Naive thymus-derived CD4-positive, alpha-beta T cell (primary cell): Measurements from ENCODE around the gene CDC14C. TPM values are rescaled to one million over a fixed set of nuclear protein-coding genes. Genes with fewer than 3 reads are reported as not detected.
"Not testable (repeated sequence)": the region's sequence is repeated elsewhere in the genome, so short reads cannot be mapped to it uniquely, and the experiment has no call there.

Source experiments
- ATAC-seq: fragments of 150-1000 bp; cut with Tn5 transposase; 2 replicates; pipeline ENCODE4 v1.10.0; 2021; ENCODE audit warnings: mild to moderate bottlenecking, moderate library complexity
- CTCF ChIA-PET: fragments of 350-600 bp; sonication (Branson Sonifier 250); formaldehyde crosslinking; loops from one replicate; lab custom pipeline; 2021; ENCODE audit warnings: antibody characterized with exemption; lab: Charles Lee
- POLR2A ChIA-PET: fragments of 350-600 bp; sonication (Branson Sonifier 250); formaldehyde crosslinking; loops from one replicate; lab custom pipeline; 2021; ENCODE audit warnings: antibody characterized with exemption, inconsistent platforms; lab: Charles Lee
- DNase-seq, 9 donors: peaks; one replicate each; pipeline versions ENCODE4 v3.0.0 to v3.0.0-alpha.2; 2020 to 2022; ENCODE audit warnings: mixed read lengths in 1 of 9
- H3K27ac ChIP-seq: one replicate; pipeline ENCODE4 v1.7.0; 2013; ENCODE audit warnings: mild to moderate bottlenecking, low read depth, low read length, moderate library complexity
- H3K27me3 ChIP-seq, 2 donors: one replicate each; pipeline ENCODE4 v1.7.0; 2013; ENCODE audit warnings: low read length in 2 of 2, mild to moderate bottlenecking in 2 of 2, moderate library complexity in 2 of 2; ENCODE audit not compliant: control insufficient read depth in 2 of 2, insufficient read depth in 2 of 2
- H3K36me3 ChIP-seq, 3 experiments: 1 replicate in 2 of 3; 2 replicates in 1 of 3; pipeline ENCODE4 v1.7.0; 2013; ENCODE audit warnings: low read length in 3 of 3, mild to moderate bottlenecking in 3 of 3, moderate library complexity in 1 of 3; ENCODE audit not compliant: insufficient read depth in 3 of 3, control insufficient read depth in 2 of 3
- H3K4me1 ChIP-seq, 2 donors: one replicate each; pipeline ENCODE4 v1.7.0; 2013; ENCODE audit warnings: low read length in 2 of 2, mild to moderate bottlenecking in 2 of 2, moderate library complexity in 1 of 2; ENCODE audit not compliant: control insufficient read depth in 2 of 2, insufficient read depth in 2 of 2
- H3K4me3 ChIP-seq: 2 replicates; pipeline ENCODE4 v1.7.0; 2013; ENCODE audit warnings: mild to moderate bottlenecking, low read length
- H3K9me3 ChIP-seq, 3 experiments: 1 replicate in 2 of 3; 2 replicates in 1 of 3; pipeline ENCODE4 v1.7.0; 2013; ENCODE audit warnings: low read length in 3 of 3; ENCODE audit not compliant: control insufficient read depth in 2 of 3
- H3K27ac Mint-ChIP-seq, 9 donors: one replicate each; pipeline ENCODE4 v1.8.0; 2020 to 2022; ENCODE audit warnings: mixed read lengths in 9 of 9, mild to moderate bottlenecking in 8 of 9, moderate library complexity in 5 of 9, inconsistent platforms in 2 of 9
- H3K27me3 Mint-ChIP-seq, 5 donors: one replicate each; pipeline ENCODE4 v1.8.0; 2021 to 2022; ENCODE audit warnings: mixed read lengths in 5 of 5, mild to moderate bottlenecking in 1 of 5
- H3K36me3 Mint-ChIP-seq, 5 donors: one replicate each; pipeline ENCODE4 v1.8.0; 2020 to 2022; ENCODE audit warnings: mixed read lengths in 5 of 5, mild to moderate bottlenecking in 3 of 5, inconsistent platforms in 1 of 5
- H3K4me1 Mint-ChIP-seq, 7 donors: one replicate each; pipeline ENCODE4 v1.8.0; 2020 to 2022; ENCODE audit warnings: mixed read lengths in 7 of 7, mild to moderate bottlenecking in 3 of 7, inconsistent platforms in 1 of 7
- H3K4me3 Mint-ChIP-seq, 10 donors: one replicate each; pipeline ENCODE4 v1.8.0; 2020 to 2022; ENCODE audit warnings: mild to moderate bottlenecking in 10 of 10, mixed read lengths in 10 of 10, moderate library complexity in 6 of 10, inconsistent platforms in 2 of 10
- H3K9me3 Mint-ChIP-seq, 11 donors: one replicate each; pipeline ENCODE4 v1.8.0; 2020 to 2022; ENCODE audit warnings: mixed read lengths in 11 of 11, mild to moderate bottlenecking in 4 of 11, inconsistent platforms in 1 of 11, moderate library complexity in 1 of 11
- intact Hi-C, 2 donors: fragments of 100-400 bp; cut with micrococcal nuclease; formaldehyde crosslinking; loops; one replicate each; pipeline ENCODE4 v1.15.1; 2023
- polyA plus RNA-seq, 2 donors: library from polyadenylated mRNA; unstranded; fragments of 300-500 nt; fragmentation: Illumina TruSeq; gene quantifications; one replicate each; pipeline ENCODE4 v1.2.3, GENCODE V29; 2021
- total RNA-seq, 6 experiments: library from RNA in 5 of 6; stranded (reverse) in 5 of 6; gene quantifications; 1 replicate in 5 of 6; 2 replicates in 1 of 6; pipeline ENCODE4 v1.2.3 and lab custom pipeline; 2021 to 2026

Gene CDC14C
- total and polyA plus RNA-seq, 7 experiments from 2014 or later, result not detected

- Mint-ChIP-seq H3K4me3 (no peak overlapping the region), H3K36me3 (no peaks in the 10 kb centered on the region), H3K27me3 (no peaks in the 10 kb centered on the region), H3K27ac (no peak overlapping the region), H3K9me3 (peaks cover 0 to 25% (median 5%) of the 10 kb centered on the region in 11 donors), H3K4me1 (no peaks in the 10 kb centered on the region)
- ChIA-PET POLR2A (no interaction called here), CTCF (no interaction called here)
- Histone ChIP-seq H3K4me3 (no peak overlapping the region), H3K4me1 (no peaks in the 10 kb centered on the region), H3K27me3 (no peaks in the 10 kb centered on the region), H3K27ac (no peak overlapping the region), H3K36me3 (no peaks in the 10 kb centered on the region), H3K9me3 (no peaks in the 10 kb centered on the region)
- intact Hi-C loops, result no loop called here
- DNase-seq (no peak), ATAC-seq (no peak)
Measured at GRCh38 chr7:48901966-48902365, 22.4 kb upstream of the CDC14C start.

DNA sequence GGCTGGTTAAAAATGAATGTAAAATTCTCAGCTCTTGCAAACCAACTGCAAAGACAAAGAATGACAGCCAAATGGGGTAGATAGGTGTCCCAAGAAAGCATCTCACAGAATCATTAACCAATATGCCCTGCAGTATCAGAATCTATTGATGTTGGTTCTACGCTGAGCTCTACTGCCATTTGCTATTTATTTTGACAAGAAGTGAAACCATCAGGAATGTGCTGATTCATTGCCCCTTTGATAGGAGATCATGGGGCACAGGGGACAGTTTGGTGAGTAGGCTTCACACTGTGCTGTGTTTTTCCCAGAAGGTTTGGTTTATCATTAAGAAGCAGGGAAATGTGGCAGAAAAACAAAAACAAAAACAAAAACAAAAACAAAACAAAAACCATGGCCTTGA is 19.4 kb upstream of the CDC14C start:
- no peak overlapping the region for H3K27ac Mint-ChIP-seq
- ATAC-seq (no peak), DNase-seq (no peak)
- ChIA-PET CTCF (no interaction called here), POLR2A (no interaction called here)
- no peaks in the 10 kb centered on the region for H3K4me1 Mint-ChIP-seq
- Histone ChIP-seq H3K36me3 (no peaks in the 10 kb centered on the region), H3K4me3 (no peak overlapping the region), H3K9me3 (no peaks in the 10 kb centered on the region), H3K27ac (no peak overlapping the region), H3K4me1 (no peaks in the 10 kb centered on the region), H3K27me3 (no peaks in the 10 kb centered on the region)
- H3K27me3 Mint-ChIP-seq, result no peaks in the 10 kb centered on the region
- no peak overlapping the region for H3K4me3 Mint-ChIP-seq
- H3K9me3 Mint-ChIP-seq, result peaks cover 0 to 28% (median 9%) of the 10 kb centered on the region in 11 donors
- intact Hi-C loops, result no loop called here
- H3K36me3 Mint-ChIP-seq, result no peaks in the 10 kb centered on the region

DNA sequence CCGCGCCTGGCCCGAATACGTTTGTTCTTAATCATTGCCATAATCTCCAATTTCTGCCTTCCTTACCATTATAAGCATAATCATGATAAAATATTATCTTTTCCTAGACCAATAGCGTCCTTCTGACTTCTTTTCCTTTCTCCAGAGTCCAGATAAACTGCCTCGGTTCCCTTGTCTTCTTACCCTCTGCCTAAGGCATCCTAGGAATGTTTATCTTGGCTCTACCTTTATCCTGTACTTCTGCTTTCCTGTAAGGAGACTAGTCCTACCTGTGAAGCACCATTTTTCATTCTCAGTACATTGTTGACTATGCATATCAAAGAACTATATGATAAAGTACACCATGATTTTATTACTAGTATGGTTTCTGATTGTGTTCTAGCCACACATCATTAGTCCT is 18.7 kb upstream of the CDC14C start:
- ATAC-seq, H3K36me3 Mint-ChIP-seq, H3K4me3 ChIP-seq, H3K27ac Mint-ChIP-seq, POLR2A ChIA-PET, intact Hi-C loops, H3K36me3 ChIP-seq, H3K9me3 ChIP-seq, H3K4me3 Mint-ChIP-seq, H3K27me3 Mint-ChIP-seq, H3K27me3 ChIP-seq, DNase-seq, H3K4me1 ChIP-seq, CTCF ChIA-PET, H3K27ac ChIP-seq, H3K4me1 Mint-ChIP-seq: not testable (repeated sequence)
- peaks cover 0 to 23% (median 11%) of the 10 kb centered on the region in 11 donors for H3K9me3 Mint-ChIP-seq

GRCh38 chr7:48909887-48910286 is 14.5 kb upstream of the CDC14C start:
- H3K4me1 Mint-ChIP-seq, ATAC-seq, DNase-seq, H3K27ac Mint-ChIP-seq, H3K36me3 ChIP-seq, CTCF ChIA-PET, H3K4me3 Mint-ChIP-seq, H3K4me1 ChIP-seq, H3K9me3 ChIP-seq, H3K27ac ChIP-seq, H3K27me3 Mint-ChIP-seq, H3K36me3 Mint-ChIP-seq, H3K4me3 ChIP-seq, POLR2A ChIA-PET, H3K27me3 ChIP-seq, intact Hi-C loops: not testable (repeated sequence)
- peaks cover 0 to 45% (median 17%) of the 10 kb centered on the region in 11 donors for H3K9me3 Mint-ChIP-seq

GRCh38 chr7:48931481-48931880 is 7.1 kb downstream of the CDC14C start:
- DNase-seq (no peak), ATAC-seq (no peak)
- no peaks in the 10 kb centered on the region for H3K27me3 ChIP-seq
- H3K9me3 Mint-ChIP-seq, result peaks cover 0 to 11% (median 0%) of the 10 kb centered on the region in 11 donors
- H3K27ac Mint-ChIP-seq, result no peak overlapping the region
- H3K27me3 Mint-ChIP-seq, result no peaks in the 10 kb centered on the region
- H3K4me3 ChIP-seq, result no peak overlapping the region
- H3K9me3 ChIP-seq, result no peaks in the 10 kb centered on the region
- CTCF ChIA-PET, result no interaction called here
- H3K27ac ChIP-seq, result no peak overlapping the region
- no peaks in the 10 kb centered on the region for H3K36me3 ChIP-seq
- no peaks in the 10 kb centered on the region for H3K36me3 Mint-ChIP-seq
- no peaks in the 10 kb centered on the region for H3K4me1 ChIP-seq
- intact Hi-C loops, result no loop called here
- POLR2A ChIA-PET, result no interaction called here
- H3K4me1 Mint-ChIP-seq, result no peaks in the 10 kb centered on the region
- no peak overlapping the region for H3K4me3 Mint-ChIP-seq

DNA sequence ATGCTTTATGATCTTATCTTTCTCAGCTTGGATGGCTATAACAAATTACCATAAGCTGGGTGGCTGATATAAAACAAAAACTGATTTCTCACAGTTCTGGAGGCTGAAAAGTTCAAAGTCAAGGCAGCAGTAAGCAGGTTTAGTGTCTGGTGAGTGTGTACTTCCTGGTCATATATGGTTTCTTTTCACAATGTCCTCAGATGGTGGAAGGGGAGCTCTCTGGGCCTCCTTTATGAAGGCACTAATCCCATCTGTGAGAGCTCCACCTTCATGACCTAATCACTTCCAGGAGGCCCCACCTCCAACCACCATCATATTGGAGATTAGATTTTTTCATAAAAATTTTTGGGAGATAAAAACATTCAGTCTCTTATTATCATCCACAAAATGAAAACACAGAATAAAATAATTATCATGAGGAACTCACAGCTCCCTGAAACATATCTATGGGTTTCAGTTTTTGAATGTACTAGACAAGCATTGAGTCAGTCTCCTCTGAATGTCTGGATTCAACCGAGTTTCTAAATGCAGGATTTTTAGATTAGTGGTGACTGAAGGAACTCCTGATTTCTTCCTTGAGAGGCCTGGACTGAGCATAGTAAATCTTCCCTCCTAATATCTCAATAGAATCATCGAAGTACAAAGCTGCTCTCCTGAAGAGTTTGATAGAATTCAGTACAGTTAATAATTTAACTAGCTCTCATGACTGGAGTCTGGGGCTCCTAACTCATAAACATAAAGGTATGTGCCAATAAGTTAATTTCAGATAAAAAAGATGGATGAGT is 8.0 kb downstream of the CDC14C start:
- intact Hi-C loops, result no loop called here
- Histone ChIP-seq H3K9me3 (no peaks in the 10 kb centered on the region), H3K4me1 (no peaks in the 10 kb centered on the region), H3K4me3 (no peak overlapping the region), H3K36me3 (peaks cover 0 to 3% (median 0%) of the 10 kb centered on the region in 3 experiments), H3K27ac (no peak overlapping the region), H3K27me3 (no peaks in the 10 kb centered on the region)
- Mint-ChIP-seq H3K27ac (no peak overlapping the region), H3K9me3 (peaks cover 0 to 14% (median 0%) of the 10 kb centered on the region in 11 donors), H3K4me3 (no peak overlapping the region), H3K27me3 (no peaks in the 10 kb centered on the region), H3K4me1 (no peaks in the 10 kb centered on the region), H3K36me3 (no peaks in the 10 kb centered on the region)
- DNase-seq (no peak), ATAC-seq (no peak)
- ChIA-PET CTCF (no interaction called here), POLR2A (no interaction called here)

GRCh38 chr7:48933549-48934085 is 9.3 kb downstream of the CDC14C start:
- no peak for ATAC-seq

More at GRCh38 chr7:48933549-48934085, 9.3 kb downstream of the CDC14C start:
- peaks cover 0 to 3% (median 0%) of the 10 kb centered on the region in 3 experiments for H3K36me3 ChIP-seq
- no peaks in the 10 kb centered on the region for H3K4me1 ChIP-seq
- CTCF ChIA-PET, result no interaction called here
- DNase-seq, result no peak
- no peak overlapping the region for H3K4me3 ChIP-seq
- H3K9me3 ChIP-seq, result no peaks in the 10 kb centered on the region
- no peaks in the 10 kb centered on the region for H3K27me3 ChIP-seq
- H3K9me3 Mint-ChIP-seq, result peaks cover 0 to 14% (median 0%) of the 10 kb centered on the region in 11 donors
- no peak overlapping the region for H3K4me3 Mint-ChIP-seq
- POLR2A ChIA-PET, result no interaction called here
- no peak overlapping the region for H3K27ac Mint-ChIP-seq
- H3K27me3 Mint-ChIP-seq, result no peaks in the 10 kb centered on the region
- H3K36me3 Mint-ChIP-seq, result no peaks in the 10 kb centered on the region
- H3K27ac ChIP-seq, result no peak overlapping the region
- intact Hi-C loops, result no loop called here
- no peaks in the 10 kb centered on the region for H3K4me1 Mint-ChIP-seq
